ENCODE measurements around the gene SFTPD. TPM values are rescaled to one million over a fixed set of nuclear protein-coding genes. Genes with fewer than 3 reads are reported as not detected.

SFTPD gene
- total RNA-seq, 1 donor from 2014 or later, result 2.2 TPM

GRCh38 chr10:79942261-79943185 lies 6.4 kb downstream of the SFTPD start:
- no peaks in the 10 kb centered on the region for H3K36me3 Mint-ChIP-seq
- DNase-seq (ENCODE audit: low spot score in 2 of 2, unreplicated experiment in 2 of 2), result no peak
- H3K4me3 Mint-ChIP-seq, result no peak overlapping the region
- H3K9me3 Mint-ChIP-seq, result no peaks in the 10 kb centered on the region
- TF ChIP-seq CTCF (IDR thresholded peaks at IDR 0.05; ENCODE audit: unreplicated experiment), result no peak
- no peaks in the 10 kb centered on the region for H3K4me1 Mint-ChIP-seq
- H3K27me3 Mint-ChIP-seq (ENCODE audit: low read depth), result peaks cover 13% of the 10 kb centered on the region
- H3K27ac Mint-ChIP-seq, result no peak overlapping the region

GRCh38 chr10:79941585-79942210 lies 7.2 kb downstream of the SFTPD start:
- Mint-ChIP-seq H3K27me3 (ENCODE audit: low read depth) (peaks cover 13% of the 10 kb centered on the region), H3K4me3 (no peak overlapping the region), H3K36me3 (no peaks in the 10 kb centered on the region), H3K27ac (no peak overlapping the region), H3K4me1 (no peaks in the 10 kb centered on the region), H3K9me3 (no peaks in the 10 kb centered on the region)
- no peak for DNase-seq (ENCODE audit: low spot score in 2 of 2, unreplicated experiment in 2 of 2)
- no peak for TF ChIP-seq CTCF (IDR thresholded peaks at IDR 0.05; ENCODE audit: unreplicated experiment)

- no peak overlapping the region for H3K4me3 Mint-ChIP-seq
- no peaks in the 10 kb centered on the region for H3K9me3 Mint-ChIP-seq
- no peak for TF ChIP-seq CTCF (IDR thresholded peaks at IDR 0.05; ENCODE audit: unreplicated experiment)
- peaks cover 10% of the 10 kb centered on the region for H3K27me3 Mint-ChIP-seq (ENCODE audit: low read depth)
- no peak for DNase-seq (ENCODE audit: low spot score in 2 of 2, unreplicated experiment in 2 of 2)
- no peaks in the 10 kb centered on the region for H3K4me1 Mint-ChIP-seq
- no peaks in the 10 kb centered on the region for H3K36me3 Mint-ChIP-seq
- no peak overlapping the region for H3K27ac Mint-ChIP-seq
Measured at GRCh38 chr10:79941146-79941545, 7.8 kb downstream of the SFTPD start.

- H3K27me3 Mint-ChIP-seq (ENCODE audit: low read depth), result peaks cover 10% of the 10 kb centered on the region
- H3K4me3 Mint-ChIP-seq, result no peak overlapping the region
- no peaks in the 10 kb centered on the region for H3K36me3 Mint-ChIP-seq
- H3K9me3 Mint-ChIP-seq, result no peaks in the 10 kb centered on the region
- TF ChIP-seq CTCF (IDR thresholded peaks at IDR 0.05; ENCODE audit: unreplicated experiment), result no peak
- no peaks in the 10 kb centered on the region for H3K4me1 Mint-ChIP-seq
- DNase-seq (ENCODE audit: low spot score in 2 of 2, unreplicated experiment in 2 of 2), result no peak
- H3K27ac Mint-ChIP-seq, result no peak overlapping the region
Measured at GRCh38 chr10:79940431-79940830, 8.5 kb downstream of the SFTPD start.

- Mint-ChIP-seq H3K27me3 (ENCODE audit: low read depth) (peaks cover 10% of the 10 kb centered on the region), H3K27ac (no peak overlapping the region), H3K36me3 (no peaks in the 10 kb centered on the region), H3K4me3 (no peak overlapping the region), H3K4me1 (no peaks in the 10 kb centered on the region), H3K9me3 (no peaks in the 10 kb centered on the region)
- no peak for TF ChIP-seq CTCF (IDR thresholded peaks at IDR 0.05; ENCODE audit: unreplicated experiment)
- DNase-seq (ENCODE audit: low spot score in 2 of 2, unreplicated experiment in 2 of 2), result no peak
Measured at GRCh38 chr10:79939969-79940368, 8.9 kb downstream of the SFTPD start.

Measured in mesothelial cell of epicardium (in vitro differentiated cells).